OCI-LY3 (cell line): ENCODE measurements around the gene SYNPO.

Experiments used
- H2AFZ ChIP-seq: fragments of 200-600, 300-600 bp; shearing (Covaris generic); 2 replicates; pipeline ENCODE4 v1.6.0; 2014; ENCODE audit warnings: antibody characterized with exemption, low read depth, low read length
- H3K27ac ChIP-seq: fragments of 200-600, 300-600 bp; sonication (generic); 2 replicates; pipeline ENCODE4 v1.5.1; 2014; ENCODE audit warnings: mild to moderate bottlenecking, low read length, moderate library complexity, mixed read lengths
- H3K27me3 ChIP-seq: fragments of 200-600, 300-600 bp; sonication (generic); 2 replicates; pipeline ENCODE4 v1.6.1; 2014; ENCODE audit warnings: low read depth, low read length, mixed read lengths
- H3K36me3 ChIP-seq: fragments of 200-600, 300-600 bp; sonication (generic); replicated peaks from 2 replicates; pipeline ENCODE3; 2014; ENCODE audit warnings: low read depth, low read length, mixed read lengths
- H3K4me1 ChIP-seq: fragments of 300-600, 200-600 bp; sonication (generic); 2 replicates; pipeline ENCODE4 v1.6.1; 2014; ENCODE audit warnings: low read length, mixed read lengths
- H3K4me2 ChIP-seq: fragments of 200-600, 300-600 bp; sonication (generic); 2 replicates; pipeline ENCODE4 v1.6.1; 2014; ENCODE audit warnings: low read length, mixed read lengths
- H3K4me3 ChIP-seq: fragments of 300-600, 200-600 bp; sonication (generic); 2 replicates; pipeline ENCODE4 v1.5.1; 2014; ENCODE audit warnings: antibody characterized with exemption, mild to moderate bottlenecking, low read length, moderate library complexity
- H3K79me2 ChIP-seq: fragments of 300-600, 200-600 bp; shearing (Covaris generic); 2 replicates; pipeline ENCODE4 v1.6.1; 2014; ENCODE audit warnings: mild to moderate bottlenecking, low read length, mixed read lengths
- H3K9ac ChIP-seq: fragments of 300-600, 200-600 bp; shearing (Covaris generic); 2 replicates; pipeline ENCODE4 v1.6.0; 2014; ENCODE audit warnings: mild to moderate bottlenecking, low read length, moderate library complexity
- H3K9me3 ChIP-seq: fragments of 200-600, 300-600 bp; shearing (Covaris generic); 2 replicates; pipeline ENCODE4 v1.6.1; 2014; ENCODE audit warnings: low read length, mixed read lengths; ENCODE audit not compliant: insufficient read depth
- H4K20me1 ChIP-seq: fragments of 200-600, 300-600 bp; sonication (generic); 2 replicates; pipeline ENCODE4 v1.6.1; 2016; ENCODE audit warnings: low read length, mixed read lengths; ENCODE audit not compliant: insufficient read depth
- EZH2phosphoT487 ChIP-seq: fragments of 200-600 bp; shearing (Covaris generic); IDR thresholded peaks from 2 replicates; pipeline ENCODE4 v1.6.1; 2018; ENCODE audit warnings: antibody characterized with exemption, mixed run types, low read depth
- TF ChIP-seq, protein P1 (sequence below): fragments of 200-600, 300-600 bp; sonication (generic); IDR thresholded peaks from 2 replicates; pipeline ENCODE4 v1.5.1; 2014; ENCODE audit warnings: antibody characterized with exemption, low read length, low read depth

Gene SYNPO

DNA sequence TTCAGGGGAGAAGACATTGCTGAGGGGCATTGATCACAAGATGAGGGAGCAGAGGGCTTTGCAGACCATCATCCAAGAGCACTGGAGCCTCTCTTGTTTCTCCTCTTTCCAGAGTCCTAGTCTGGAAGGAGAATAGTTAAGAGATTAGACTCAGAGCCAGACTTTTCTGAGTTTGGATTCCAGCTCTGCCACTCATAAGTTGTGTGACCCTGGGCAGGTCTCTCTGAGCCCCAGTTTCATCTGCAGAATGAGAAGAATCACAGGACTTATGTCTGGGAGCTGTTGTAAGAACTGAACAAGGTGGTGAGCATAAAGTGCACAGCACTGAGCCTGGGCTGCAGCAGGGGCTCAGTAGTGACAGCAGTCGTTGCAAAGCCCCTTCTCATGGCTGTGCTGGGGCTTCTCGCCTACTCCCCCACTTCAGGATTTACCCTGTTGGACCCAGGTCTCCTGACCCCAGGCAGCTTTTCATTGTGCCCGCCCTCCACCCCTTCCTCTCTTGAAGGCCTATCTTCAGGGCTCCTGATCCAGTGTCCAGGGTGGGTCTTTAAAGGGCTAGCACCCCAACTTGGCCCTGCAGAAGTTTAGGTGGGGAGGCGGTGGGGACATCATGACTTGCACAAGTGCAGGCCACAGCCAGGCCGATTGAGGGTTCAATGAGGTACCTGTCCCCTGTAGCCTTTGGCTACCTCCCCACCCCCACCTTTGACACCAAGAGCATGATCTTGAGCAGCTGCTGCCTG is 1.5 kb downstream of the SYNPO start:
- H3K9ac ChIP-seq, result no peak overlapping the region
- H3K36me3 ChIP-seq, result no peaks in the 10 kb centered on the region
- no peaks in the 10 kb centered on the region for H3K9me3 ChIP-seq
- H3K4me2 ChIP-seq, result no peak overlapping the region
- no peaks in the 10 kb centered on the region for H4K20me1 ChIP-seq
- H3K4me3 ChIP-seq, result no peak overlapping the region
- TF ChIP-seq, protein P1, sequence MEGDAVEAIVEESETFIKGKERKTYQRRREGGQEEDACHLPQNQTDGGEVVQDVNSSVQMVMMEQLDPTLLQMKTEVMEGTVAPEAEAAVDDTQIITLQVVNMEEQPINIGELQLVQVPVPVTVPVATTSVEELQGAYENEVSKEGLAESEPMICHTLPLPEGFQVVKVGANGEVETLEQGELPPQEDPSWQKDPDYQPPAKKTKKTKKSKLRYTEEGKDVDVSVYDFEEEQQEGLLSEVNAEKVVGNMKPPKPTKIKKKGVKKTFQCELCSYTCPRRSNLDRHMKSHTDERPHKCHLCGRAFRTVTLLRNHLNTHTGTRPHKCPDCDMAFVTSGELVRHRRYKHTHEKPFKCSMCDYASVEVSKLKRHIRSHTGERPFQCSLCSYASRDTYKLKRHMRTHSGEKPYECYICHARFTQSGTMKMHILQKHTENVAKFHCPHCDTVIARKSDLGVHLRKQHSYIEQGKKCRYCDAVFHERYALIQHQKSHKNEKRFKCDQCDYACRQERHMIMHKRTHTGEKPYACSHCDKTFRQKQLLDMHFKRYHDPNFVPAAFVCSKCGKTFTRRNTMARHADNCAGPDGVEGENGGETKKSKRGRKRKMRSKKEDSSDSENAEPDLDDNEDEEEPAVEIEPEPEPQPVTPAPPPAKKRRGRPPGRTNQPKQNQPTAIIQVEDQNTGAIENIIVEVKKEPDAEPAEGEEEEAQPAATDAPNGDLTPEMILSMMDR, result no peak
- no peak for TF ChIP-seq EZH2phosphoT487
- H3K79me2 ChIP-seq, result no peaks in the 10 kb centered on the region
- 0 out of 2 replicates have a peak, but pooled peaks cover 2% of the 10 kb centered on the region for H3K27me3 ChIP-seq
- H3K4me1 ChIP-seq, result no peaks in the 10 kb centered on the region
- no peak overlapping the region for H3K27ac ChIP-seq
- H2AFZ ChIP-seq, result no peak overlapping the region

GRCh38 chr5:150642567-150642927 is 2.1 kb downstream of the SYNPO start:
- H3K4me2 ChIP-seq, result no peak overlapping the region
- H3K27ac ChIP-seq, result no peak overlapping the region
- no peak for TF ChIP-seq EZH2phosphoT487
- no peaks in the 10 kb centered on the region for H3K27me3 ChIP-seq
- H3K9me3 ChIP-seq, result no peaks in the 10 kb centered on the region
- no peaks in the 10 kb centered on the region for H4K20me1 ChIP-seq
- no peaks in the 10 kb centered on the region for H3K79me2 ChIP-seq
- no peaks in the 10 kb centered on the region for H3K4me1 ChIP-seq
- no peak overlapping the region for H3K4me3 ChIP-seq
- no peak overlapping the region for H3K9ac ChIP-seq
- no peaks in the 10 kb centered on the region for H3K36me3 ChIP-seq
- H2AFZ ChIP-seq, result no peak overlapping the region

- no peaks in the 10 kb centered on the region for H3K9me3 ChIP-seq
- H3K9ac ChIP-seq, result no peak overlapping the region
- TF ChIP-seq, protein P1, result no peak
- no peak for TF ChIP-seq EZH2phosphoT487
- H3K27ac ChIP-seq, result no peak overlapping the region
- no peaks in the 10 kb centered on the region for H3K27me3 ChIP-seq
- no peak overlapping the region for H2AFZ ChIP-seq
- H3K4me1 ChIP-seq, result no peaks in the 10 kb centered on the region
- H4K20me1 ChIP-seq, result no peaks in the 10 kb centered on the region
- no peak overlapping the region for H3K4me2 ChIP-seq
- no peak overlapping the region for H3K4me3 ChIP-seq
- H3K79me2 ChIP-seq, result no peaks in the 10 kb centered on the region
- H3K36me3 ChIP-seq, result no peaks in the 10 kb centered on the region
These were observed 2.7 kb downstream of the SYNPO start for GRCh38 chr5:150642991-150643710.

GRCh38 chr5:150644058-150644457 is 3.6 kb downstream of the SYNPO start:
- H3K4me3 ChIP-seq, result no peak overlapping the region
- H4K20me1 ChIP-seq, result no peaks in the 10 kb centered on the region
- no peaks in the 10 kb centered on the region for H3K27me3 ChIP-seq
- H3K79me2 ChIP-seq, result no peaks in the 10 kb centered on the region
- H3K27ac ChIP-seq, result no peak overlapping the region
- no peak overlapping the region for H2AFZ ChIP-seq
- no peak overlapping the region for H3K9ac ChIP-seq
- no peak overlapping the region for H3K4me2 ChIP-seq
- H3K36me3 ChIP-seq, result no peaks in the 10 kb centered on the region
- TF ChIP-seq, protein P1, result no peak
- no peaks in the 10 kb centered on the region for H3K9me3 ChIP-seq
- no peaks in the 10 kb centered on the region for H3K4me1 ChIP-seq
